LNCaP clone FGC (cell line): ENCODE results near the gene PCDH9.

Experiments used
- DNase-seq: peaks from one replicate; pipeline ENCODE4 v3.0.0-alpha.2; 2011; ENCODE audit warnings: low read depth
- H3K4me3 ChIP-seq: 2 replicates; pipeline ENCODE4 v1.5.1; 2011; ENCODE audit warnings: mild to moderate bottlenecking, low read depth, low read length, control low read depth
- TF ChIP-seq, protein P1 (sequence below): IDR thresholded peaks from 2 replicates; pipeline ENCODE4 v1.5.1; 2012; ENCODE audit warnings: mild to moderate bottlenecking; ENCODE audit not compliant: control insufficient read depth, insufficient read depth; ENCODE audit errors: extremely low read depth

The PCDH9 gene

DNA sequence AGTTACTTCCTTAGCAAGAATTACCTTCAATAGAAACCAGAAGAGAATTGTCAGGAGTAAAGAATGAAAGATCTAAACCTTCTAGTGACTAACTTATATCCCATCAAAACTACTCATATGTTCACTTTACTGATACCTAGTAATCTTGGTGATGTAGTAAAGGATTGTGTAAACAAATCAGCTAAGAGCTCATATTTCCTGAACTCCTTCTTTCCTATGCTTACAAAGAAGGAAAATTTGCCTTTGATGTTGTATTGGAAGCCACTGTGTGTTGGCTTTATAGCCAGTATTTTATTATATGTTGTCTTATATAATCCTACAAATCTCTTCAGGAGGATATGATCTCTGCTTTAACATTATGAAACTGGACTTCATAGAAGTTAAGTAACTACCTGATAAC is 671.0 kb downstream of the PCDH9 start:
- DNase-seq = no peak
- TF ChIP-seq, protein P1, sequence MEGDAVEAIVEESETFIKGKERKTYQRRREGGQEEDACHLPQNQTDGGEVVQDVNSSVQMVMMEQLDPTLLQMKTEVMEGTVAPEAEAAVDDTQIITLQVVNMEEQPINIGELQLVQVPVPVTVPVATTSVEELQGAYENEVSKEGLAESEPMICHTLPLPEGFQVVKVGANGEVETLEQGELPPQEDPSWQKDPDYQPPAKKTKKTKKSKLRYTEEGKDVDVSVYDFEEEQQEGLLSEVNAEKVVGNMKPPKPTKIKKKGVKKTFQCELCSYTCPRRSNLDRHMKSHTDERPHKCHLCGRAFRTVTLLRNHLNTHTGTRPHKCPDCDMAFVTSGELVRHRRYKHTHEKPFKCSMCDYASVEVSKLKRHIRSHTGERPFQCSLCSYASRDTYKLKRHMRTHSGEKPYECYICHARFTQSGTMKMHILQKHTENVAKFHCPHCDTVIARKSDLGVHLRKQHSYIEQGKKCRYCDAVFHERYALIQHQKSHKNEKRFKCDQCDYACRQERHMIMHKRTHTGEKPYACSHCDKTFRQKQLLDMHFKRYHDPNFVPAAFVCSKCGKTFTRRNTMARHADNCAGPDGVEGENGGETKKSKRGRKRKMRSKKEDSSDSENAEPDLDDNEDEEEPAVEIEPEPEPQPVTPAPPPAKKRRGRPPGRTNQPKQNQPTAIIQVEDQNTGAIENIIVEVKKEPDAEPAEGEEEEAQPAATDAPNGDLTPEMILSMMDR = no peak
- H3K4me3 ChIP-seq = no peak overlapping the region

GRCh38 chr13:66558506-66558905 is 671.6 kb downstream of the PCDH9 start:
- no peak overlapping the region for H3K4me3 ChIP-seq
- DNase-seq = no peak
- TF ChIP-seq, protein P1 = no peak

GRCh38 chr13:66557357-66557756 is 672.8 kb downstream of the PCDH9 start:
- DNase-seq = no peak
- no peak overlapping the region for H3K4me3 ChIP-seq
- TF ChIP-seq, protein P1 = no peak

DNA sequence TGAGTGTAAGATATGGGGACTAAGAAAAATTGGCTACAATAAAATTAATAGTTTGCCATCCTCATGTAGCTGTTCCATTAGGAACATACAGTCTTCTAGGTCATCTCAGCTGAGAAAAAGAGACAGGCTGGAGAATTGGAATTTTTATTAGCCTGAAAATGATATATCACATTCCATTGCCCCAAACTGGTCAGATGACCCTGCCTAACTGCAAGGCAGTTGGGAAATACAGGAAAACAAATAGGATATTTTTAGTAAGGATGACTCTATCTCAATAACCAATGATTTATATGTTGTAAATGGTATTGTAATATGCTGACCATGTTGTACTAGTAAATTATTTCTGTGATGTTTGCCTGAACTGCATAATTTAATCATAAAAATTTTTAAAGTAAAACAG is 673.8 kb downstream of the PCDH9 start:
- TF ChIP-seq, protein P1 = no peak
- H3K4me3 ChIP-seq = no peak overlapping the region
- DNase-seq = no peak

DNA sequence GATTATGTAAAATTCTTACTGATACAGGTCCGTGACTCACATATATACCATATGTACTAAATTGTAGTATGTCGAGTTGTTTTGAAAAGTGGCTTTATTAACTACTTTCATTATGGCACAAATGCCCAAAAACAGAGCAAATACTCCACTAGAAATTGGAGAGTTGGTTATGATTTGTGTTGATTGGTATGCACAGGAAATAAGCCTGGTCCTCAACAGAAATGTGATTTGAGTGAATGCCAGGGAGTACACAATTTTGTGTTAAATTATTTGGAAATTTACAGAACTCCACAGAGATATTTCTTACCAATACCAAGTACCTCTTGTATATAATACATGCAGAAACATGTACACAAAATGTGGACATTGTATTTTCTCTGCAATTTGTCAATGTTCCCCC is 676.7 kb downstream of the PCDH9 start:
- TF ChIP-seq, protein P1 = no peak
- no peak overlapping the region for H3K4me3 ChIP-seq
- no peak for DNase-seq

DNA sequence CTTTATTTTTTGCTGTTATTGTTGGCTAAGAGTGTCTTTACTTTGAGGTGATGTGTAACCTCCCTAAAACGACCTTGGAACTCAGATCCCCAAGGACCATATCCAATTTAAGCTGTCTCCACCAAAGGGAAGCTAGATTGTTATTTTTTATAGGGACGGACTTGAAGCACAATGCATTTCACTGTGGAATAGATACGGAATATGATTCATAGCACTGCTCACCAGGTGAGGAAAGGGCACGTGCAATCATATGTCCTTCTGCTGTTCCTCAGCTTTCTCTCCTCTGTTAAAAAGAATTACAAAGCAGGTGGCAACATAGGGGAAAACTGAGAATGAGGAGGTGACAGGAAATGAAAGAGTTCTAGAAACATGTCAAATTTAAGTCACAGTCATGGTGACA is 679.0 kb downstream of the PCDH9 start:
- no peak overlapping the region for H3K4me3 ChIP-seq
- TF ChIP-seq, protein P1 = no peak
- DNase-seq = no peak

DNA sequence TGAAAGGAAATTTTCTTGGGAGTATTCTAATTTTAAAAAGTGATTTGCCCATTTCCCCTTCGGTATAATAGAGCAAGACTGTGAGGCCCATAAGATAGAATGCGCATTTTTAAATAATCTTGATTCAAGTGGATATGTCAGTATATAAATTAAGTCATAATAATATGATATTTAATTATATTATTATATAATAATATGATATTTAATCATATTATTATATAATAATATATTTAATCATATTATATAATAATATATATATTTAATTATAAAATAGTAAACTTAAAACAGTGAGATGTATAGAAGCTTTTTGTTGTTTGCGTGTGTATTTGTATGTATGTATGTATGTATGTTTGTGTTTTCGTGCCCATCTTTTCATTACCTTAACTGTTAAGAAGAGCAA is 682.5 kb downstream of the PCDH9 start:
- no peak overlapping the region for H3K4me3 ChIP-seq
- no peak for DNase-seq
- TF ChIP-seq, protein P1 = no peak
